RWPE1 (cell line): ENCODE measurements around the gene UST.

Experiments used
- CTCF ChIA-PET: fragments of 350-600 bp; sonication (Branson Sonifier 250); formaldehyde crosslinking; extraction: SDS; loops from one replicate; lab custom pipeline; 2021; lab: Yijun Ruan, JAX
- POLR2A ChIA-PET: fragments of 400-600 bp; formaldehyde crosslinking; extraction: SDS; loops from one replicate; lab custom pipeline; 2020; ENCODE audit warnings: antibody characterized with exemption; ENCODE audit not compliant: low non-redundant PET; lab: Yijun Ruan, JAX
- DNase-seq: peaks from one replicate; pipeline ENCODE4 v3.0.0; 2012; ENCODE audit warnings: low spot score
- H3K27ac ChIP-seq: fragments of 450-650 bp; 2 replicates; pipeline ENCODE4 v1.5.1; 2017
- CTCF ChIP-seq: fragments of 450-650 bp; conservative IDR thresholded peaks from 2 replicates; pipeline ENCODE4 v1.5.1; 2017; ENCODE audit warnings: low read depth, mild to moderate bottlenecking

The UST gene

DNA sequence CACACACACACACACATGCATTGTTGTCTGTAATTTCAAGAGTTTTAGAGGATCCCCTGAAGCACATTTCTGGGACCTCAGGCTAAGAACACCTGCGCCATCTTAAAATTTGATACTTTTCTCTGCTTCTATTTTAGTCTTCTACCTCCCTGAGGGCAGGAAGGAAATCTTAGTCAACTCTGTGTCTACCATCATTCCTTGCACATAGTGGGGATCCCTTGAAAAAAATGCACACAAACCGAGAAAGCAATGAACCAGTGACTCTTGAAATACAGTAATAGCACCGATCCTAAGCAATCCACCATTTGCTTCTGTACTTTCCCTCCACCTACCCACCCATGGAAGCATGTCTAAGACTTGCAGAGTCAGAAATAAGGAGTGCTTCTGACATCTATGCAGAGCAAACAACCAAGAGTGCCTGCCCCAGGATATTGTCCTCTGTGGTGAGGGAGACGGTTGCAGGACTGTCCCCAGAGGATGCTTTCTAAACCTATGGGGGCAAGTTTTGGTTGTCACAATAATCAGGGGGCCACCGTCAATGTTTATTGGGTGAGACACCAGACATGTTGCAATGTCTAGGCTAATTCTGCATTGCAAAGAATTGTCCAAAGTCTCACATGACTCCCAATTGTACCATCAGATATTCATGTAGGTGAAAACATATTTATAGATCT lies 362.7 kb downstream of the UST start:
- no peak overlapping the region for H3K27ac ChIP-seq
- POLR2A ChIA-PET: no interaction called here
- no peak for TF ChIP-seq CTCF
- CTCF ChIA-PET: no interaction called here
- no peak for DNase-seq

DNA sequence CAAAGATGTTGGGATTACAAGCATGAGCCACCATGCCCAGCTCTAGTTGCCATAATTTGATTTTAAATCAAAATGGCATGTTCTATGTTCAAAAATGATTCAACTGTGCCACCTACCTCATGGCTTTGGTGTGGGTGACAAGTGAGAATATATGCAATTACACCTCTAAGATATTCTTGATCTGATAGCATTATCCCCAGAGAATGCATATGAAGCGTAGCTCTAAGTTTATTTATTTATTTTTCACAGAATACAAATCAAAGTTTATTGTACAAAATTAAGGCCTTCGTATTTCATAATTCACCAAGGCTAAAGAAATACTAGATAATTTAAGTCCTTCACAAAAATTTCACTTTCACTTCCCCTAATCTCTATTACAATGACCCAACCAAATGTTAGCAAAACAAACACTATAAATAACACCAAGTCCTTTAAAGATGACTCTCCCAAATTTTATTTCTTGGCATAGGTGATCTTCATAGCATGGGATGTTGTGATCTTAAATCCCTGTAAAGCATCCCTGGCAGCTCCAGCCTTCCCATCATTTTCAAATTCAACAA lies 364.8 kb downstream of the UST start:
- no peak overlapping the region for H3K27ac ChIP-seq
- TF ChIP-seq CTCF: no peak
- CTCF ChIA-PET: interaction anchor here (0.7 kb wide), 3 partner anchors 17 to 356 kb away, joined by 3 to 4 read pairs (median 4); no protein-coding TSS in a partner anchor
- POLR2A ChIA-PET: no interaction called here
- DNase-seq: no peak

DNA sequence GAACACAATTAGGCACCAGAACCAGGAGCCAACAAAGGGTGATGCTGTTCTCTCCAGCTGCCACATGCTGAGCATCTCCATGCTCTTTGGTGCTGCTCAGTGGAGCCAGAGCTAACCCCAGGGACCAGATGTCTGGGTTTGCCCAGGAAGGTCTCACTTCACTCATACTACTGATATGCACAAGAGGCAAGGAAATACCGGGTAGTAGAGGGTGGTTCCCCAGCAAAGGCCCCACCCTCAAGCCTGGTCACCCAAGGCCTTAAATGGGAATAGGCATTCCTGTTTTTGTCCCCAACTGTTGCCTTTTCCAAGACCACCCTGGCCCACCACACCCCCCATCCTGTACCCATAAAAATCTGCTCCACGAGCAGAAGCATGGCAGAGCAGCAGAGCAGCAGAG lies 366.1 kb downstream of the UST start:
- DNase-seq: no peak
- no peak for TF ChIP-seq CTCF
- H3K27ac ChIP-seq: no peak overlapping the region
- POLR2A ChIA-PET: no interaction called here
- CTCF ChIA-PET: no interaction called here

DNA sequence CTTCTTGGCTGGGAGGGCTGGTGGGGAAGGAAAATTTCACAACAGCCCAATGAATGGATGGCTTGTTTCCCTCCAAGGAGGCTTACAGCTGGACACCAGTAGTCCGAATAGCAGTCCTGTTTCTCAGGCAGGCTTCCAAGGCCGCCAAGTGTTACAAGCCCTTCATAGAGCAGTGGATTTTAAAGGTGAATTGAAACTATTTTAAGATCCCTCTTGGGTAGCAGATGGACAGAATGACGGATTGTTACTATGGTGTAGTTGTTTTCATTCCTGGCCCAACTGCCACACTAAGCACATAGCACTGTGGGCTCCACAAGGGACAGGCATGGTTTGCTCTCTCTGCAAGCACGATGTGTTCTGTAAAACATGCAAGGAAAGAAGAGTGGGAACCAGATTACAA lies 367.3 kb downstream of the UST start:
- CTCF ChIA-PET: no interaction called here
- no peak for DNase-seq
- TF ChIP-seq CTCF: no peak
- no peak overlapping the region for H3K27ac ChIP-seq
- POLR2A ChIA-PET: no interaction called here

DNA sequence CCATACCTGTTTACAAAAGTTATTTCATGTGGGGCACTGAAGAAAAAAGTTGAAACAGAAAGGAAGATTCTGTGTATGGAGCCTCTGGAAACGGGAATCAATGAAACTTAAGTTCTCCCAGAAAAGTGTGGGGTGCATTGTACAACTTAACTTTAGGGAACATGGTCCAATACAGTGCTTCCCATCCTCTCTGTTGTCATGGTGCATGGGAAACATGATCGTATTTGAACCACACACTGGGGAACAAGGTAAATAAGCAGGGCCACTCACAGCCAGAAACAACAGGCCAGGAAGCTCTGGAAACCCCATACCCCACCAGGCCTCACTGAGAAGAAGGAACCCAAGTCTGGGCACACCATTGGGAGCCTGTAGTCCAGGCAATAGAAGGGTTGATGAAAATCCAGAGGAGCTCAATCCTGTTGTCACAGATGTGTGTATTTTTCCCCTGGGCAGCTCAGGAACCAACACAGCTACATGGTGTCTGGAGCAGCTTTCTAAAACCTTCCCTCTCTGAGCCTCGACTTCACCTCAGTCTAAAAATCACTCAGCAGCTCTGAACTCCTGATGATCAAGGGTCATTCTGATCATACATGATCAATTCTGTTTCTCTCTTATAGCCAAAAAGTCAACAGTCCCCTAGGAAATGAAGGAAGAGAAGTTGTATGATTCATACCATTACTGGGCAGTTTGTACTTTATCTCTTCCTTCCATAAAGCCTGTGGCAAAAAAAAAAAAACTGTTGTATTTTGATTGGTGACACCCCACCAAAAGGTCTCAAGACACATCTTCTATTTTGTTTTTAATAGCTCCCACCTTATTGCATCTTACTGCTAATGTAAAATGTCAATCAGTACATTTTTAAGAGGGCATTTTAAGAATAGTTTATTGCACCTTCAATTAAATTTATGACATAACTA lies 372.2 kb downstream of the UST start:
- no peak for TF ChIP-seq CTCF
- no peak for DNase-seq
- CTCF ChIA-PET: interaction anchor here (0.5 to 0.7 kb wide), 2 partner anchors 90 to 240 kb away, joined by 3 to 4 read pairs; no protein-coding TSS in a partner anchor
- POLR2A ChIA-PET: no interaction called here
- no peak overlapping the region for H3K27ac ChIP-seq
